ENCODE measurements around the gene MACROD2.
"Not testable (repeated sequence)": the region's sequence is repeated elsewhere in the genome, so short reads cannot be mapped to it uniquely, and the experiment has no call there.

Gene MACROD2

DNA sequence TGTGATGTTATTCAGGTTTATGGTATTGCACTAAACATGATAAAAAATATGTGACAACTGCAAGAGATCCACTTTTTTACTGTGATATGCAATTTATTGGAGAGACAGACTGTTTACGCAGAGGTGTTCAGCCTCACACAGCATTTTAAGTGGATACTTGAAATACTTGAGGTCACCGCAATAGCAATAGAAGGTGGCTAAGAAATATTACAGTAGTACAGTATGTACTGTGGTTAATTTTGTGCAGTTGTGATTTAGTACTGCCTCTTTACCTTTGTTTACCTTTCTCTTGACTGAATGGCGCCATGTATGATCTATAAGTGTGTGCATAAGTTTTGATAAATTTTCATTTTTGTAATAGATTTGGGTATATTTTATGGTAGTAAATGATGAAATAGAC is 17.4 kb downstream of the MACROD2 start:
- TF ChIP-seq CTCF (IDR thresholded peaks at IDR 0.05; ENCODE audit: low read depth, low read length, missing control alignments) = no peak
- DNase-seq (ENCODE audit: extremely low read depth, low read depth) = no peak

DNA sequence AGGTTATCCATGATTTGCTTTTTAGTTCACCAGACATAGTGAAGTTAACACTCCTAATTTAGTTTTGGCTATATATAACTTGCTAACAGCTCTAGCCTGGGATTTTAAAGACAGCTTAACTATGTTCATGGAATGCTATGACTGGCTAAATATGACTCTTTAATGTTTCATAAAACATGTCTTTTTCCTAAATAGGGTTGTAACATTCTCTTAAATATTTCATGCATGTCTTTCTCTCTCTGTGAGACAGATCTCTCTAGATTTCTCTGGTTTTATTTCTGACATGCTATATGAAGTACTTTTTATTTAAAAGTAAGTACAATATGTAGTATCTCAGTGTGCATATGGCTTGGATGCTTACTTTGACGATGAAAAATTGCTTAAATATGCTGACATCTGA is 35.7 kb downstream of the MACROD2 start:
- DNase-seq (ENCODE audit: extremely low read depth, low read depth) = no peak
- no peak overlapping the region for H3K4me3 ChIP-seq (replicated peaks; ENCODE audit: low read depth, low read length)
- no peak for TF ChIP-seq CTCF (IDR thresholded peaks at IDR 0.05; ENCODE audit: low read depth, low read length, missing control alignments)

More for the DNA sequence above, 17.4 kb downstream of the MACROD2 start:
- no peak overlapping the region for H3K4me3 ChIP-seq (replicated peaks; ENCODE audit: low read depth, low read length)

GRCh38 chr20:14033310-14033709 is 38.0 kb downstream of the MACROD2 start:
- no peak overlapping the region for H3K4me3 ChIP-seq (replicated peaks; ENCODE audit: low read depth, low read length)
- TF ChIP-seq CTCF (IDR thresholded peaks at IDR 0.05; ENCODE audit: low read depth, low read length, missing control alignments) = no peak
- DNase-seq (ENCODE audit: extremely low read depth, low read depth) = no peak

DNA sequence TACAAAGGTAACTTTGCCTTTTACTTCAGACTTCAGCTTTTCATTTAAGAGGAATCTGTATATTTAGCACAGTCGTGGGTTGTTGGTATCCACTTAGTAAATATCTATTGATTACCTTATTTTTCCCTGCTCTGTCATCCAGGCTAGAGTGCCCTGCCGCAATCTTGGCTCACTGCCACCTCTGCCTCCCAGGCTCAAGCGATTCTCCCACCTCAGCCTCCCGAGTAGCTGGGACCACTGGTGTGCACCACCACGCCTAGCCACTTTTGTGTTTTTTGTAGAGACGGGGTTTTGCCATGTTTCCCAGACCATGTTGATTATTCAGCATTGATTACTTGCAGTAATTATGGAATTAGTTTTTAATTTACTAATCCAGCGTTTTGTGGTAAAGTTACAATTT is 41.3 kb downstream of the MACROD2 start:
- no peak for TF ChIP-seq CTCF (IDR thresholded peaks at IDR 0.05; ENCODE audit: low read depth, low read length, missing control alignments)
- DNase-seq (ENCODE audit: extremely low read depth, low read depth) = no peak
- no peak overlapping the region for H3K4me3 ChIP-seq (replicated peaks; ENCODE audit: low read depth, low read length)

GRCh38 chr20:14044712-14045276 is 49.5 kb downstream of the MACROD2 start:
- DNase-seq (ENCODE audit: extremely low read depth, low read depth); H3K4me3 ChIP-seq (replicated peaks; ENCODE audit: low read depth, low read length): not testable (repeated sequence)

- DNase-seq (ENCODE audit: extremely low read depth, low read depth) = no peak
- TF ChIP-seq CTCF (IDR thresholded peaks at IDR 0.05; ENCODE audit: low read depth, low read length, missing control alignments) = no peak
These were observed 51.2 kb downstream of the MACROD2 start for GRCh38 chr20:14046534-14046933.

GRCh38 chr20:14049111-14049510 is 53.8 kb downstream of the MACROD2 start:
- DNase-seq (ENCODE audit: extremely low read depth, low read depth) = no peak
- no peak overlapping the region for H3K4me3 ChIP-seq (replicated peaks; ENCODE audit: low read depth, low read length)
- TF ChIP-seq CTCF (IDR thresholded peaks at IDR 0.05; ENCODE audit: low read depth, low read length, missing control alignments) = no peak

More at GRCh38 chr20:14046534-14046933, 51.2 kb downstream of the MACROD2 start:
- H3K4me3 ChIP-seq (replicated peaks; ENCODE audit: low read depth, low read length) = no peak overlapping the region

All from HFF-Myc (cell line).